Activated CD4-positive, alpha-beta T cell treated with anti-CD3 and anti-CD28 coated beads for 1 hour (primary cell): Measurements from ENCODE around the gene GCC2.
"Not testable (repeated sequence)": the region's sequence is repeated elsewhere in the genome, so short reads cannot be mapped to it uniquely, and the experiment has no call there.

Experiments used
- DNase-seq: peaks from one replicate; pipeline ENCODE4 v3.0.0-alpha.2; 2020

GCC2 gene

DNA sequence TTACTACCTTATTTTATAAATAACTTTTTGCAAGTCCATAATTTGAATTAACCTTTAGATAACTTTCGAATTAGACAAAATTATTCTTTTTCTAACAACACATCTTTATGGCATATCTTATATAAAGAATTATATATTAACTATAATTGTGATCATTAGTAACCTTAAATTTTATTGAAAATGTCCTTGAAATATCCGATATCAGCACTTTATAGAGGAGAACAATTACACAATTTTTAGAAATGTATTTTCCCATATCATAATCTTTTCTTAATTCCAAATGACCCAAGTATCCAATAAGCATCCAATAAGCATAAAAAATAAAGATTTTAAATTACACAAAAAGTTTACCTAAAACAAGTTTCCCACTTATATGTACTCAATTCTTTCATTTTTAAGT, 7.3 kb upstream of the GCC2 start:
- DNase-seq = no peak

DNA sequence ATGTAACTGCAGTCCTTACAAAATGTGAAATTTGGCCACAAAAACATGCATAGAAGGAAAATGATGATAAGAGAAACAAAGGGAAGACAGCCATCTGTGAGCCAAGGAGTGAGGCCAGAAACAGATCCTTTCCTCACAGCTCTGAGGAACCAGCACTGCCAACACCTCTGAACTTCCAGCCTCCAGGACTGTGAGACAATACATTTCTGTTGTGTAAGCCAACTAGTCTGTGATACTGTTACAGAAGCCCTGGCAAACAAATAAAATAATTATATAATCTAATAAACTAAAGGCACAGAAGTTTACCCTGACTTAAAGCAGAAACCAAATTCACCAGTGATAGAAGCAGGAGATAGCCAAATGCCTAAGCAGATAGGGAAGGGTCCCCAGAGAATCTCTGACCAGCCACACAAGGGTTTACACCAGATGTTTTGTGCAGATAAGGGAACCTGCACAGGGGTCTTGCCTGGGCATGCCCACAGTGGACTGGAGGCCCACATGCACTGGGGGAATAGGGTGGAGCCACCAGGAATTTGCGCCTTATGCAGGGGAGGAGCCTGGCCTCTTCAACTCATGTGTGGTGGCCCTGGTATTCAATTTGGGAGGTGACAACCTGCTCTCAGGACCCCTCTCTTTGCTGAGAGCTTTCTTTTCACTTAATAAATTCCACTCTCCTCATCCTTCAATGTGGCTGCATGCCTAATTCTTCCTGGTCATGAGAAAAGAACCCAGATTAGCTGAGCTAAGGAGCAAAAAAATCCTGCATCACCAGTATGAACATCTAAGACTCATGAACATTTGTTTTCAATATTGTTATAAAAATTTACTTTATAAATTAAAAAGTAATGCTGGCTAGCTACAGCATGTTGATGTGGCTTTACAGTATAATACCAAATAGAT, 3.8 kb upstream of the GCC2 start:
- no peak for DNase-seq

DNA sequence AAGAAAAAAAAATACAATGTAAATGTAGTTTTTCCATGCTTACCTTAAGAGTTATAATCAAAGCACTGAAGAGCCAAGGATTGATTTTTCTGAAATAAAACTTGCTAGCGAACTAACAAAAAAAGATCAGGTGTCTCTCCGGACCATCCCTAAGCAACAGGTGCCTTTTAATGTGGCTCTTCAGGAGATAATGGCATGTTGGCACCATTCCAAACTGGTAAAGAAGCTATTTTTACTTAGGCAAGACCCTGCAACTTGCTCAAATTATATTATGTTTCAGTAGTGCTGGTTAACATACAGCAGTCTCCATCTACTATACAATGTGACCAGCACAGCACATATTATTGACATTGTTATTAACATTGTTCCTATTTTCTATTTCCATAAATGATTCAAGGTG, 2.3 kb upstream of the GCC2 start:
- DNase-seq = no peak

DNA sequence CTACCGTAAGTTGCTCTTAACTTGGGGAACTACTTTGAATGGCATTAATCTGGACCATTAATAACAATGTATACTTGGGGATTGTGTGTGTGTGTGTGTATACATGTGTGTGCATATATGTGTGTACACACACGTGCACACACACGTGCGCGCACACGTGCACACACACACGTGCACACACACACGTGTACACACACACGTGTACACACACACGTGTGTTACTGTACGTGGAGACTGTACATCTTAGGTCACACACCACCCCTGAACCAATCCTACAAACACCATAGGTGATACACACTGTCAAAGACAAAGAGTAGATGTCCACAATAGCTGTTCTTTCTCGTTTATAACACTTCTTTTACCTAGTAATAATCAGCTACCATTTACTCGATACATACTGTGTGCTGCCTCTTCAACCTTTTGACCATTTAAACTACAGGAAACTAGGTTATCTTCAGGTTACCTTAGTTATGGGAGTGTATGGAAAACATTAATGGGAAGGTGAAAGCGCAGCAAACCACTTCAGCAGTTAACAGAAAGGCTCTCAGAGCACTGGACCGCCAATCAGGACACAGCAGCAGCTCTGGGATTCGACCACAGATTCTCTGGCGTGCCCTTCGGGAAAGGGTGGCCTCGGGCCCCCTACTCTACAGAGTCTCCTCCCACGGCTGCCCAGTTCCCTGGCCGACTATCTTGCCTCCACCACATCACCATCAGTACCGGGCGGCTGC, 894 bp upstream of the GCC2 start:
- DNase-seq = no peak

DNA sequence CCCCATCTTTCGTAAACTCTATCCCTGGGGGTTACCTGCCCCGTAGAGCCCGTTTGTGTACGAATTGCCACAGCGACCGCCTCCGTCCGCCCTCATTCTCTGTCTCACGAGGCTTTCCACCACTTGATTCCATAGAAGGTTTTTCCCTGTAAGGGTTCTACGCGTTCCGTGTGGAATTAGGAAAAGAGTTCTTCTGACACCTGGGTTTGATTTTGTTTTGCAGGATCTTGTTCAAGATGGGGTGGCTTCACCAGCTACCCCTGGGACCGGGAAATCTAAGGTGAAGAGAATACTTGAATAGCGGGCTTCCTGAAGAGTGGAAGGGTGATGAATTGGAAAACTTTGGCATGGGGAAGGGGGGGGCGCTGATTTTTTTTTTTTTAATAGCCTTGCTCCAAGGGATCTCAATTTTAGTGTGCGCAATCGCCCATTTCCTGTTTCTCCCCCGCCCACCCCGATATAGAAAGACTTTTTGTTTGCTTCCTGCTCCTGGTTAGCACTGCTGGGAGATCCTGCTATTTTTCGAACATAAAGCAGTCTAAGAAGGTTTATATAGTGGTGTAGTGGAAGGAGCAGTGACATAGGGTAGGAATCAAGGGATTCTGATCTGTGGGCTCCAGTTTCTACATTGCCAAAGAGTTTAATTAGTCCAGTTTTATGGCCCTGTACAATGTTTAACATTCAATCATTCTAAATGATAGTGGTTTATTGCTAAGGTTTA, 564 bp downstream of the GCC2 start:
- DNase-seq = no peak

DNA sequence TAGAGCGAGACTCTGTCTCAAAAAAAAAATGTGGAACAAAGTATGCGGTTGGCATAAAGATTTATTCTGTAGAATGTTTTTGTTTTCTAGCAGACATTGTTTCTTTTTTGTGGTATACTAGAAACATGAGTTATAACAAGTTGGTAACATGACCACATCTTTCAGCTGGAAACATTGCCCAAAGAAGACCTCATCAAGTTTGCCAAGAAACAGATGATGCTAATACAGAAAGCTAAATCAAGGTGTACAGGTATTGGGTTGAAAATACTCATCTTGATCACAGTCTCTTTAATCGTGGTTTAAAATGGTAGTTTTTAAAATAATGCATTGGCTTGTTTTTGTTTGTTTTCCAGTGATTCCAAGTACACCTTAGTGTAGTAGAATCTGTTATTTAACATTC, 1.9 kb downstream of the GCC2 start:
- no peak for DNase-seq

DNA sequence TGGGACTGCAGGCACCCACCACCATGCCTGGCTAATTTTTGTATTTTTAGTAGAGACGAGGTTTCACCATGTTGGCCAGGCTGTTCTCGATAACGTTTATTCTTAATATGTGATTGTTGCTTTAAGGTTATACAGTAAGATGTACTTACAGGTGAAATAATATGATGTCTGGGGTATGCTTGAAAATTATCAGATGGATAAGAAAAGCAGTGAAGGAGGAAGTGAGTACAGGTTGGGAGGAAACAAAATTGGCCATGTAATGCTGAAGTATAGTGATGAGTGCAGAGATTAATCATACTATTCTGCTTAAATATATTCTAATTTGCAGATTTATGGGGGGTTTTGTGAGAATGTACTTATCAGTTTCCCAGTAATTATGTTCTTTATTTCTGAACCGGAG, 3.0 kb downstream of the GCC2 start:
- no peak for DNase-seq

DNA sequence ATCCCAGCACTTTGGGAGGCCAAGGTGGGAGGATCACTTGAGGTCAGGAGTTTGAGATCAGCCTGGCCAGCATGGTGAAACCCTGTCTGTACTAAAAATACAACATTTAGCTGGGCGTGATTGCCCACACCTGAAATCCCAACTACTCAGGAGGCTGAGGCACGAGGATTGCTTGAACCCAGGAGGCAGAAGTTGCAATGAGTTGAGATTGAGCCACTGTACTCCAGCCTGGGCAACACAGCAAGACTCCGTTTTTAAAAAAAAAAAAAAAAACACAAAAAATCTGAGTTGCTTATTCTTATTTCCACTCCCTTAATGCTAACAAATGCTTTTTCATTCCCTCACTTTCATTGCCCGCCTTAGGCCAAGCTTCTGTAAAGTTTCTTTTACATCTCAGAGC, 4.5 kb downstream of the GCC2 start:
- not testable (repeated sequence) for DNase-seq

DNA sequence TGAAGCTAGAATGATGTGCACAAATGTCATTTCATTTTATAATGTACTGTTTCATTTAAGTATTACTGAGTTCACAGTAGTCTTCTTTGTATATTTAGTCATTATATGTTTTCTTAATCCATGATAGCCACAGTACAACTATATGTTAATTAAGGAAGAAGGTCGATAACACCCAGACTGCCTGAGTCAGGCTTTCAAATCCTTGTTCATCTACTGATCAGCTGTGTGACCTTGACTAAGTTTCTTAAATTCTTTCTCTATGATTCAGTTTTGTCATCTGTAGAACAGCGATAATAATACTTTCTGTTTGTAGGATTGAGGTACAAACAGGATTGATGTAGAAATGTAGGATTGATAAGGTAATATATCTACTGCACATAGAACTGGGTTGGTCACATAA, 5.4 kb downstream of the GCC2 start:
- no peak for DNase-seq

DNA sequence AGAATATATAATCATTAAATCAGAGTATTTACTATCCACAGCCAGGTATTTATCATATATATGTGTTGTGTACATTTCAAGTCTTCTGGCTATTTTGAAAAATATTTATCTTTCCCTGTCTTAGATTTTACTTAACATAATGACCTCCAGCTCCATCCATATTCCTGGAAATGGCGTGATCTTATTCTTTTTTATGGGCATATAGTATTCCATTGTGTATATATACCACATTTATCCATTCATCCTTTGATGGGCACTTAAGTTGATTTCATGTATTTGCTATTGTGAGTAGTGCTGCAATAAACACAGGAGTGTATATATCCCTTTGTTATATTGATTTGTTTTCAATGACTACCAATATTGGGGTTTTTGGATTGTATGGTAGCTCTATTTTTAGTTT, 6.6 kb downstream of the GCC2 start:
- no peak for DNase-seq

DNA sequence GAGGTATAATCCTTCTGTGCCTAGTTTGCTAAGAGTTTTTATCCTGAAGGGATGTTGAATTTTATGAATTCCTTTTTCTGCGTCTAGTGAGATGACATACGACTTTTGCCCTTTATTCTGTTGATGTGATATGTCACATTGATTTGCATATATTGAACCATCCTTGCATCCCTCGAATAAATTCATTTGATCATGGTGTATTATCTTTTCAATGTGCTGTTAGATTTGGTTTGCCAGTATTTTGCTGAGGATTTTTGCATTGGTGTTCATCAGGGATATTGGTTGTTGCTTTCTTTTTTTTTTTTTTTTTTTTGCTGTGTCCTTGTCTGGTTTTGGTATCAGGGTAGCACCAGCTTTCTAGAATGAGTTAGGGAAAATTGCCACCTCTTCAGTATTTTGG, 9.1 kb downstream of the GCC2 start:
- DNase-seq = no peak

DNA sequence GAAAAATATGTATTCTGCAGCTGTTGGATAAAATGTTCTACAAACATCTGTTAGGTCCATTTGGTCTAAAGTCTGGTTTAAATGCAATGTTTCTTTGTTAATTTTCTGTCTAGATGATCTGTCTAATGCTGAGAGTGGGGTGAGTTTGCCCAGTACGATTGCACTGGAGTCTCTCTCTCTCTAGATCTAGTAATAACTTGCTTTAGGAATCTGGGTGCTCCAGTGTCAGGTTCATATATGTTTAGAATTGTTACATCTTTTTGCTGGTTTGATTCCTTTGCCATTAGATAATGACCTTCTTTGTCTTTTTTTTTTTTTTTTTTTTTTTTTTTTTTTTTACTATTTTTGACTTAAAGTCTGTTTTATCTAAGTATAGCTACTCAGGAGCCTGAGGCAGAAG, 10.4 kb downstream of the GCC2 start:
- DNase-seq = no peak

DNA sequence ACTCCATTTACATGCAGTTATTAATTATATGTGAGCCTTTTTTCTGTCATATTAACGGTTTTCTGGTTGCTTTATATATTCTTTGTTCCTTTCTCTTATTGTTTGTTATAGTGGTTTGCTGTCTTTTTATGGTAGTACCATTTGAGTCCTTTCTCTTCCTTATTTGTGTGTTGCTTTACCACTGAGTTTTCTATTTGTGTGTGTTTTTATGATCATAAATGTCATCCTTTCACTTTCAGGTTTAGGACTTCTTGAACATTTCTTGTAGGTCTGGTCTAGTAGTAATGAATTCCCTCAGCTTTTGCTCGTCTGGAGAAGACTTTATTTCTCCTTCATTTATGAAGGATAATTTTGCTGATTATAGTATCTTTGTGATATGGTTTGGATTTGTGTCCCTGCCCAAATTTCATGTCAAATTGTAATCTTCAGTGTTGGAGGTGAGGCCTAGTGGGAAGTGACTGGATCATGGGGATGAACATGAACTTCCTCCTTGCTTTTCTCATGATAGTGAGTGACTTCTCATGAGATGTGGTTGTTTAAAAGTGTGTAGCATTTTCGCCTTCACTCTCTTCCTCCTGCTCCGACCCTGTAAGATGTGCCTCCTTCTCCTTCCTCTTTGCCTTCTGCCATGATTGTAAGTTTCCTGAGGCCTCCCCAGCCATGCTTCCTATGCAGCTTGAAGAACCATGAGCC, 11.5 kb downstream of the GCC2 start:
- no peak for DNase-seq

DNA sequence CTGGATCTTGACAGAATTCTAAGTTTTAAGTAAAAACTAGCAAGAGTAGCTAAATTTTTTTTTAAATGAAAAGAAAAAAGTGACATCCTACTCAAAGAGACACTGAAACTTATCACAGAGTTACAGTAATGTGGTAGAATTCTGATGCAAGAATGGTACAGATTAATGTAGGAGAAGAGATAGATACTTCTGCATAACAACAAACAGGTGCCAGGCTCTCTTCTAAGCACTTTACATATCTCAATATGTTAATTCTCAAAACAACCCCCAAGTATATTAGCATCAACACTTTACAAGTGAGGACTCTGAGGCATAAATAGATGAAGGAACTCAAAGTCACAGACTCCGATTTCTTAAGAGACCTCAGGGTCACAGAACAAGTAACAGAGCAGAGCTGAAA, 28.1 kb downstream of the GCC2 start:
- no peak for DNase-seq

DNA sequence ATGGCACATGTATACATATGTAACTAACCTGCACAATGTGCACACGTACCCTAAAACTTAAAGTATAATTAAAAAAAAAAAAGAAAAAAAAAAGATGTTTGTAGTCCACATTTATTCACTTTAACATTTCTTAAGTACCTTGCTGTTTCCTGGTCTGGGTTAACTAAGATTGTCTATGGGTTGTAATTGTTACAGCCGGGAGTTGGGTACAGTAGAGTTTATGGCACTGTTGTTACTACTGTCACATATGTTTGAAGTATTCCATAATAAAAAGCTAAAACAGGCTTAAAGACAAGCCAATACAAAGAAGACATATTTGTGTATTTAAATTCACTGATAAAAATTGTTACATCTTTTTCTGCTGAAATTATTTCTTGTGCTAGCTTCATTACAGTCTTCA, 36.2 kb downstream of the GCC2 start:
- DNase-seq = no peak

DNA sequence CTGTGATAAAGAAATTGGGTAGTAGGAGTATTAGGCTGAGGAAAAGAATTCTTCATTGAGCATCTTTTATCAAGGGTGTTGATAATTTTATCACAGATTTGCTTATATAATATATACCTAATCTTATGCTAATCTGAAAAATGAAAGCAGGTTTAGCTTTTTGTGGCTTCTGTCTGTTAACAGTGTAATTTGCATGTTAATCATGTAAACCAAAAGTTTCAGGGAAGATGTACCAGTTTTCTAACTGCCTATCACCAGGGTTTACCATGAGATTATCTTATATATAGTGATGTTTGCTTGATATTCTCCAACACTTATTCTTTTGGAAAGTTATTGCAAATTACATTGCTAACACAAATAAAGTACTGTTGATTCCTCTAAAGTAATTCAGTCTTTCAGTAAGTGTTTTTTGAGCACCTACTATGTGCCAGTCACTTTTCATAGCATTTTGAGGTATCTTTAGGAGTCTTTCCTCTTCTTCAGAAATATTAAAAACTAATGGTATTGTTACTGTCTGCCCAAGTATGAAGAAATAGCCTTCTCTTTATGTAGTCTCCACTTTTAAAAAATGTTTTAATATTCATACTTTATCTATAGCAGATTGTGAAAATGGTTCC, 41.6 kb downstream of the GCC2 start:
- DNase-seq = no peak

DNA sequence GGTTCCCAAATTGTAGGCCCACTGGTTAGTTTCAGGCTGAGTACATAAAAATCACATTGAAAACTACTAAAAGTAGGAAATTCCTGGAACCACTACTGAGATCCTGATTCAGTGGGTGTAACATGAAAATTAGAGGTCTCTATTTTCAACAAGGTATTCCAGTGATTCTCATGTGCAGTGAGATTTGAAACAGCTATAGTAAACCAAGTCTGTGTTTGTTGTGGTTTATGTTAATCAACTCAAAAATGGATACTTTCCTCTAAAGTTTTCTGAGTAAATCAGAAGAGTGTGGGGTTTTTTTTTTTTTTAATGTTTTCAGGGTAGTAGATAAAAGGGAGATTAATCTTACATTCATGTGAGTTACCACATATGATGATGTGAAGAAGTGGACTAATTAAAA, 42.8 kb downstream of the GCC2 start:
- DNase-seq = no peak

DNA sequence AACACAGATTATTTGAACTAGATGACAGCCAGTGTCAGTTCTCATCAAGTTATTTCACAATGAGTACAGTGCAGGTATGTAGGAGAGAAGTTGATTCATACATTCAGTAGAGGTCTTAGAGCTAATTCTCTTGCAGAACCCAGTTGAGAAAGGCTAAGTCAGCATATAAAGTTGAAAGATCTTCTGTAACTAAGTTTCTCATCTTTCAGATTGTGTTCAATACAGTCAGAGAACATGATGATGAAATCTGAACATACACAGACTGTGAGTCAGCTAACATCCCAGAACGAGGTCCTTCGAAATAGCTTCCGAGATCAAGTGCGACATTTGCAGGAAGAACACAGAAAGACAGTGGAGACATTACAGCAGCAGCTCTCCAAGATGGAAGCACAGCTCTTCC, 43.4 kb downstream of the GCC2 start:
- no peak for DNase-seq

DNA sequence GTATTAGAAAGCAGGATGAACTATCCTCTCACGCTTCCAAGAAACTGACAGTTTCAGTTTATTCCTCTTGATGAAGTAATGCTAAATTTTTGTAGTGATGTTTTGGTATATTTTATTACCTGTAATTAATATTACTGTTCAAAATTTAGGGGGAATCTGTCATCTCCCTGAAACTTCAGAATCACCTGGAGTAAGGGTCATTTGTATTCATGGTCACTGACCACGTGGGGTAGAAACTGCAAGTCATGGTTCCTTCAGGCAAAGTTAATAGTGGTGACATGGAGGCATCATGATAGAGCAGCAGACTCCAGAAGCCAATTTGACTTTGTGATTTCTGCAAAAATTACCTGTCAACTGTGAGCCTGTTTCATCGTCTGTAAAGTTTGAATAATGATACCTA, 47.2 kb downstream of the GCC2 start:
- not testable (repeated sequence) for DNase-seq

DNA sequence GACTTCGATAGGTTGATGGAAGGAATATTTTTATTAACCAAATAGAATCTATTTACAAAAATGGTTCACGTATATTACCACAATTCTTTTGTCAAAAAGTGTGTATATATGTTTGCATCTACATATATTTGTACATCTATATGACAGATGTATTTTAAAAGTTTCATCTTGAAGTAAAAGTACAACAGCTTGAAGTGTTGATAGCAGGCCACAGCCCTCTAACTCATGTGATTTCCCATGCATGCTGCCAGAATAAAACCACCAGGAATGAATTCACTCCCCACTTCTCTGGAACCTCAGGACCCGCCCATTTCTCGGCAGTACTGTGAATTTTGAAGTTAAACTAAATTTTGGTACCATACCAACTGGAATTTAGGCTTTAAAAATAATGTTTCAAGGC, 58.6 kb downstream of the GCC2 start:
- not testable (repeated sequence) for DNase-seq

DNA sequence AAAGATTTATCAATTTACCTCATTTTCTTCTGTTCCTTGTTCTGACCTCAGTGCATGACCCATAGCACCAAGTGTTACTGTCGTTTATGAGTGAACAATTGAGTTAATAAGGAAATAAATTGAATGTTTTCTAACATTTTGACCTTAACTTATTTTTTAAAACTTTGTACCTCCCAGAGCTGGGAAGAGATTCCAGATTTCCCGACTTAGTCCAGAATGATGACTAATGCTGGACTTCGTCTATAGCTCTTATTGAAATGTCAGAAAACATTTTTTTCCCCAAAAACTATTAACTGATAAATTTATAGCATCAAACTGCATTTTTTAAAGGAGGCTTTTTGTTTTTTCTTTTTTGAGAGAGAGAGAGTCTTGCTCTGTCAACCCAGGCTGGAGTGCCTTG, 63.4 kb downstream of the GCC2 start:
- not testable (repeated sequence) for DNase-seq

DNA sequence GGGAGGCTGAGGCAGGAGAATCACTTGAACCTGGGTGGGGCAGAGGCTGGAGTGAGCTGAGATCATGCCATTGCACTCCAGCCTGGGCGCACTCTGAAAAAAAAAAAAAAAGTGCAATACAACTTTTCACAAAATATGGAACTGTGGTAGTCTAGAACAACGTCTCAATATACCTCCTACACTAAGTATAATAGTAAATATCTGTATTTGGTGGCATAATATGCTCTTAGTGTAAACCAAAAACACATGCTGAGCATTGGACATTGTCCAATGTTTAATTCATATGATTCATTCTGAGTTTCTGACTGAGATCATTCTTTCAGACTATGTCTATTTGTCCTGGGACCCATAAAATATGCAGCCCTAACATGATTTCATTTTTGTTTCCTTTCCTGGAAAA, 65.5 kb downstream of the GCC2 start:
- not testable (repeated sequence) for DNase-seq

DNA sequence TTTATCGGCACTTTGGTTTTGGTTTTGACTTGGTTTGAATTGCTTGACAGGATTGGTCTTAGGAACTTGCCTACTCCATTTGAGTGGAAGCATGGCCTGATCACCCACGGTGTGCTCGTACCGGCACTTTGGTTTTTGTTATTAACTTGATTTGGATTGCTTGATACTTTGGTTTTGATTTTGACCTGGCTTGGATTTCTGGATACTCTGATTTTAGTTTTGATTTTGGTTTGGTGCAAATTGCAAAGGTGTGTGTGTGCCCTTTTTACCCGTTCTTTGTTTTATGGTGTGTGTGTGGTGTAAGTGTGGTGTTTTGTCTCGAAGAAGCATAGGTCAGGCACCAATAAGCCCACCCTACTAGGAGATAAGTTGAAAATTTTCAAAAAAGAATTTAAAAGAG, 75.7 kb downstream of the GCC2 start:
- not testable (repeated sequence) for DNase-seq
